IPS DF 19.7 (cell line): ENCODE measurements around the gene ATXN7L3.
"Not testable (repeated sequence)": the region's sequence is repeated elsewhere in the genome, so short reads cannot be mapped to it uniquely, and the experiment has no call there.

ENCODE experiments used
- DNase-seq: peaks from one replicate; pipeline ENCODE4 v3.0.0-alpha.2; 2013; ENCODE audit warnings: low read depth, low spot score

ATXN7L3 gene, protein sequence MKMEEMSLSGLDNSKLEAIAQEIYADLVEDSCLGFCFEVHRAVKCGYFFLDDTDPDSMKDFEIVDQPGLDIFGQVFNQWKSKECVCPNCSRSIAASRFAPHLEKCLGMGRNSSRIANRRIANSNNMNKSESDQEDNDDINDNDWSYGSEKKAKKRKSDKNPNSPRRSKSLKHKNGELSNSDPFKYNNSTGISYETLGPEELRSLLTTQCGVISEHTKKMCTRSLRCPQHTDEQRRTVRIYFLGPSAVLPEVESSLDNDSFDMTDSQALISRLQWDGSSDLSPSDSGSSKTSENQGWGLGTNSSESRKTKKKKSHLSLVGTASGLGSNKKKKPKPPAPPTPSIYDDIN

DNA sequence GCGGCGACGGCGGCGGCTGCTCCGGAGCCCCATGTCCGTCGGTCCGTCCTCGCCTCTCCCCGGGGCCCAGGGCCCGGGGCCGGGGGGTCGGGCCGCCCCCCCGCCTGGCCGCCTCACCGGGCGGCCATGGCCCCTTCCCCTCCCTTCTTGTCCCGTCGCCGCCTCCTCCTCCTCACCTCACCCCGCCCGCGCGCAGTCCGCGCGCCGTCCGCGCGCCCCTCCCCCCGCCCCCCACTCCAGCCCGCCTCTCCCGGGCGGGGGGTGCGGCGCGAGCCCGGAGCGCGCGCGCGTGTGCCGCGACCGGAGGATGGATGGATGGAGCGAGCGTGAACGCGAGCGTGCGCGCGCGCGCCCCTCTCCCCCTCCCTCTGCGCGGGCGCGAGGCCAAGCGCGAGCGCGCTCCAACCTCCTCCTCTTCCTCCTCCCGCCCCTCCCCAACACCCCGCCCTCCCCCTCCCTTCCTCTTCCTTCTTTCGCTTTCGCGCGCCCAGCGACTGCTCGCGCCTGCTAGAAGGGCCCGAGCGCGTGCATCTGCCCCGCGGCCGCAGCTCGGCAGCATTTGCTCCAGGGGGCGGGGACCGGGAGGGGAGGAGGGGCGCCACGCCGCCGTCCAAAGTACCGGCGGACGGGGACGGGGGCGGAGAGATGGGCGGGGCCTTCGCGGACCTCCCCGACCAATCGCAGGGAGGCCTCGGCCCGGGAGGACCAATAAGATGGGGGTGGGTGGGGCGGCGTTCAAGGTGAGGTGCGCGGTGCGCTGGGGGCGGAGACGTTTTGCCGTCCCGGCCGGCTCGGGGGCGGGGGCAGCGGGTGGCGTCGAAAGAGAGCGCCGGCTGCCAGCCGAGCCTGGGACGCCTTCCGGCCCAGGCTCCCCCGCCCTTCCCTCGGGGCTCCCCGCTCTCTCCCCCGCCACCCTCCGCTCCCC is at the start of gene ATXN7L3:
ATXN7L3 (minus strand) TSS at position 332 of the 925 bp plus-strand sequence. CDS start 1,814 bp downstream, outside the sequence.
- DNase-seq, result no peak

DNA sequence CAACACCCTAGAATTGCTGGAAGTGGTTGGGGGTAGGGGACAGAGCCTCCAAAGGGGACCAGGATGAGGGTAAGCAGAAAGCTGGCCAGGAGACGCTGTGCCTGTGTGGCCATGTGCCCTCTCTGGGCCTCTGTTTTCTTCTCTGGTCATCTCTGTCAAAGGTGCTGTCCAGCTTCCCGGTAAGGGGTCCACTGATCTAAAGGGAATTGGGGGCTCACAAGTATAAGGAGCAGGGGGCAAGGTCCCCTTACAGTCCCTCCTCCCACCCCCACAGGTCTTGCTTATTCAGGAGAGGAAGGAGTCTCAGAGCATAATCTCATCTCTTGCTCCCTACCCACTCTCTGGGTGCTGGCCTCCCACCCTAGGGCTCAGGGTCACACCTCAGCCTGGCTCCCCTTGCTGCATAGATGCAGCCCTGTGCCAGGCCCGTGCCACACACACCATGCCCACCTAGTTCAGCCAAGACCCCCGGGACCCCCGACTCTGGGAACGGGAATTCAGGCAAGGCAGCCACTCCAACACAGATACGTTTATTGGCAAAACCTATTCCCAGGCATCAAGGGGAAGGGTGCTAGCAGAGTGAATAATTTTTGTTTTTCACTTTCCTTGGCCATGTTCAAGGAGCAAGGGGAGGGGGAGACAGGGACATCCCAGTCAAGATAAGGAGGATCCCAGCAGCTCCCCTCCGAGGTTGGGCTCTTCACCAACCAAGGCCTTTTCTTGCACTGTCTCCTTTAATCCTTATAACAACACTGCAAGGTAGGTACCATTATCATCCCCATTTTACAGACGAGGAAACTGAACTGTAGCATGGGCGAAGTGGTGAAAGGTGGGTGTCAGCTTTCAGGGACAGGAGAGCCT is 48.4 kb upstream of the ATXN7L3 start:
- no peak for DNase-seq

DNA sequence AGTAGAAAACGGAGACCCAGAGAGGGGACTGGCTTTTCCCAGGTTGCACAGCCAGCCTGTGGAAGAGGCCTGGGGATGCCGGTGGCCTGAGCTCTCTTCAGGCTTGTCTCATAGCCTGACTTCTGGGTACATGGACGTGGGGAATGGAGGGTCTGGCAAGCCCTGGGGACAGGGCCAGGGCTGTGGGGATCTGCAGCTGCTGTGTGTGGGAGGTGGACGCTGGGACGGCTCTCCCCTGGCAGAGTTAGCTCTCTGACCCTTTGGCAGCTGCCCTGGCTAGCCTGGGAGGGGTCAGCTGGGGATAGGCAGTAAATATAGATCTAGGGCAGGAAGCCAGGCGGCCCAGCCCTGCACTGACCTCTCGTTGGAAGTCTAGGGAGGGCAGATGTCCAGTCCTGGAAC is 47.8 kb upstream of the ATXN7L3 start:
- DNase-seq, result no peak

DNA sequence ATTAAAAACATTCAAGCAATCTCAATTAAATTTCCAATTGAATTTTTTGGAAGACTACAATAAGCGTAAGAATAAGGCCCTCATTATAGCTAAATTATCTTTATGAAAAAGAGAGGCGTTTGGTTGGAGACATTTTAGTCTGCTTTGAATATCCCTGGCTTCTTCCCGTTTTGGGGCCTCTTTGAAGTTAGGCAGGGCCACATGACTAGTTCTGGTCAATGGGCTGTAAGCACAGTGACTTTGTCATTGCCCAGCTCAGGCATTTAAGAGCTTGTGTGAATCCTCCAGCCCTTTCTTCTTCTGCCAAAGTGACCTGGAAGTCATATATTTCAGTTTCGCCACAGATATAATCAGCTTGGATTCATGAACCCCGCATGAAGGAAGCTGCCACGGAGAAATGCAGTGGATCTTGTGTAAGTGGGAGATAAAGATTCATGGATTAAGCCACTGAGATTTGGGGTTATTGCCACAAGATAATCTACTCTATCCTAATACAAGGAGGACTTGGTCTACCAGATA is 41.5 kb upstream of the ATXN7L3 start:
- no peak for DNase-seq

DNA sequence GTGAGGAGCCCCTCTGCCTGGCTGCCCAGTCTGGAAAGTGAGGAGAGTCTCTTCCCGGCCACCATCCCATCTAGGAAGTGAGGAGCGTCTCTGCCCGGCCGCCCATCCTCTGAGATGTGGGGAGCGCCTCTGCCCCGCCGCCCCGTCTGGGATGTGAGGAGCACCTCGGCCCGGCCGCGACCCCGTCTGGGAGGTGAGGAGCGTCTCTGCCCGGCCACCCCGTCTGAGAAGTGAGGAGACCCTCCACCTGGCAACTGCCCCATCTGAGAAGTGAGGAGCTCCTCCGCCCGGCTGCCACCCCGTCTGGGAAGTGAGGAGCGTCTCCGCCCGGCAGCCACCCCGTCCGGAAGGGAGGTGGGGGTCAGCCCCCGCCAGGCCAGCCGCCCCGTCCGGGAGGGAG is 38.2 kb upstream of the ATXN7L3 start:
- not testable (repeated sequence) for DNase-seq

DNA sequence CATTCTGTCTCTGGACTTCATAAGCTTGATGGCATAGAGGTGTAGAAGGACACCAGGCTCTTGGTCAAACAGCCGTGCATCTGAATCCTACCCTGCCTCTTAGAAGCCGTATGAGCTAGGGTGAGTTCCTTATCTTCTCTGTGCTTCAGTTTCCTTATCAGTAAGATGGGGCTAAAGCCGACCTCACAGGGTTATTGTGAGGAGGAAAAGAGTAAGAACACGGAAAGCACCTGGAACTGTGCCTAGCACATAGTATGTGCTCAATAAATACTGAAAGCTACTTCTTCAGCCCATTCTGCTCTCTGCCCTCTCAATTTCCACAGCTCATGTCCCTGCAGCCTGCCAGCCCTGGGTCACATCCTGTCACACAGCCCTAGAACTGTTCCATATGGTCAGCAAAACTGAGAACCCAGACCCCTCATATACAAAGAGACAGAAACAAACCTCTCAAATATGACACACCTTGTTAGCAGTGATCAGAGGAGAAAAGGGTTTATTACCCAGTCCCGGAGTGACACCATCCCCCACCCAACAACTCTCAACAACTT is 36.8 kb upstream of the ATXN7L3 start:
- DNase-seq, result no peak

DNA sequence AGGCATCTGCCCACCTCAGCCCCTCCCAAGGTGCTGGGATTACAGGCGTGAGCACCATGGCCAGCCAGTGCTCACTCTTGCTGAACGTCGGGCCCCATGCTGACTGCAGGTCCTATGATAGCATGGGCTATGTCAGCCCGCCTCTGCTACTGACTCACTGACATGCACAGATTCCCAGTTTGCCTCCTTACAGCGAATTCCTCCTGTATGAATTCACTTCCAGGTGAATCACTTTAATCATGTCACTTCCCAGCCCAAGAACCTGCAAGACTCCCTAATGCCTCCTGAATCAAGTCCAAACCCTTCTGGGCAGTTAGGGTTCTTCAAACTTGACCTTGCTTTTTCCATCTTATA is 35.9 kb upstream of the ATXN7L3 start:
- DNase-seq, result no peak

DNA sequence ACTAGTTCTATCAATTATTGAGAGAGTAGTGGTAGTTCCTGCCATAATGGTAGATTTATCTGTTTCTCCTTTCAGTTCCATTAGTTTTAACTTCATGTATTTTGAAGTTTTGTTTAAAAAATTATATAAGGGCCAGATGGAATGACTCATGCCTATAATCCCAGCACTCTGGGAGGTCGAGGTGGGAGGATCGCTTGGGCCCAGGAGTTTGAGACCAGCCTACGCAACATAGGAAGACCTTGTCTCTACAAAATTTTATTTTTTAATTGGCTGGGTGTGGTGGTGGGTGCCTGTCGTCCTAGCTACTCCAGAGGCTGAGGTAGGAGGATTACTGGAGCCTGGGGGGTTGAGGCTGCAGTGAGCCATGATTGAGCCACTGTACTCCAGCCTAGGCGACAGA is 33.9 kb upstream of the ATXN7L3 start:
- no peak for DNase-seq

DNA sequence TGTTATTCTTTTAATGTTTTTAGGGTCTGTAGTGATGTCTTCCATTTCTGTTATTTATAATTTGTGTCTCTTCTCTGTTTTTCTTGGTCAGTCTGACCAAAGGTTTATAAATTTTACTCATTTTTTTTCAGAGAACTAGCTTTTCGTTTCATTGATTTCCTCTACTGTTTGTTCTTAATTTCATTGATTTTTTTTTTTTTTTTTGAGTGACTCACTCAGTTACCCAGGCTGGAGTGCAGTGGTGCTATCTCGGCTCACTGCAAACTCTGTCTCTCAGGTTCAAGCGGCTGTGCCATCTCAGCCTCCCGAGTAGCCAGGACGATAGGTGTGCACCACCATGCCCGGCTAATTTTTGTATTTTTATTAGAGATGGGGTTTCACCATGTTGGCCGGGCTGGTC is 32.4 kb upstream of the ATXN7L3 start:
- DNase-seq, result no peak

DNA sequence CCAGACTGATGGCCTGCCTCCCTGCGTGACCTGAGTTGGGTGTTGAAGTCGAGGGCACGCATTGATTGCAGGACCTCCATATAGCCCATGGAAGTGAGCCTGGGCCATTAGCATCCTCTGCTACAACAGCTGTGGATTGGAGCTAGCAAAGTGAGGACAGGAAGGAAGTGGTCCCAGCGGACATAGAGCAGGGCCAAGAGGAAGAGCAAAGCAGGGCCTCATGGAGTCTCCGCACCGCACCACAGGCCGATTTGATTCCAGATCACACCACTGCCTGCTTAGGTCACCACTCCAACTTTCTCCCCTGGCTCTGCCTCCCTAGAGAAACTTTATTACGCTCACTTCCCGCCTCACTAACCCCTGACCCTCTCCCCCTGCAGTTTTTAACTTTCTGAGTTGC is 30.5 kb upstream of the ATXN7L3 start:
- no peak for DNase-seq

DNA sequence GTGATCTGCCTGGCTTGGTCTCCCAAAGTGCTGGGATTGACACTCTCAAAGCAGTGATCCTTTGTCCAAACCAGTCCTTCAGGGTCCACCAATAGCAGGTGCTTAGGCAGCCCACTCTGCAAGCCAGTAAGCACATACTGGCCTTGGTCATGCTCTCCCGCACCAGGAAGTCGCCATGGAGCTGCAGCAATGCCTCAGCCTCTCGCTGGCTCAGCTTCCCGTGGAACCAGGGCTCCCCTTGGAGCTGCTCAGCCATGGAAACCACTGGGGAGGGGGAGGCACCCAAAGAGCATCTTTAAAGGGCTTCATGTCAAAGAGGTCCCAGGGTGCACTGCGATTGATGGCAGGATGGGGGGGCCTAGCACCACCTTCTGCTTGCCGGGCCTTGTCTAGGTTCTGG is 29.4 kb upstream of the ATXN7L3 start:
- DNase-seq, result no peak

DNA sequence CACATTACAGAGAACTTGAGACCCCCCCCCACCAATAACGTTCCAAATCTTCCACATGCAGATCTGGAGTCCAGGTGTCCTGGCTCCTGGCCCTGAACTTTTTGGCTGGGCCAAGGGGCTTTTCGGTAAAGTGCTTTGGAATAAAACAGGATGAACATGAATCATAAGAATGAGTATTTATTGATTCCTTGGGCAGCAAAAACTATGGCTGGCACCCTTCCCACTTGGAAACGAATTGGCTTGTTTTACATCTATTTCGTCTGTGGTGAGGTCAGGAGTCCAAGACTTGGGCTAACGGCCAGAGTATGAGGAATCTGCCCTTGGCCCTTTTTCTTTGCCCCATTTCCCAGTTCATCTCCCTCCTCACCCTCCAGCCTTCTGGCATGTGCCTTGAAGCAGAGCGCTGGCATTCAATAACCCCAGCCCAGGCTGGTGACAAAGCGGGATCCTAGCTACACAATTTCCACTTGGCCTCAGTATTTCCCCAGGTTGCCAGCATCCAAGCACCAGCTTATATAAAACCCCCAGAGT is 23.9 kb upstream of the ATXN7L3 start:
- no peak for DNase-seq

DNA sequence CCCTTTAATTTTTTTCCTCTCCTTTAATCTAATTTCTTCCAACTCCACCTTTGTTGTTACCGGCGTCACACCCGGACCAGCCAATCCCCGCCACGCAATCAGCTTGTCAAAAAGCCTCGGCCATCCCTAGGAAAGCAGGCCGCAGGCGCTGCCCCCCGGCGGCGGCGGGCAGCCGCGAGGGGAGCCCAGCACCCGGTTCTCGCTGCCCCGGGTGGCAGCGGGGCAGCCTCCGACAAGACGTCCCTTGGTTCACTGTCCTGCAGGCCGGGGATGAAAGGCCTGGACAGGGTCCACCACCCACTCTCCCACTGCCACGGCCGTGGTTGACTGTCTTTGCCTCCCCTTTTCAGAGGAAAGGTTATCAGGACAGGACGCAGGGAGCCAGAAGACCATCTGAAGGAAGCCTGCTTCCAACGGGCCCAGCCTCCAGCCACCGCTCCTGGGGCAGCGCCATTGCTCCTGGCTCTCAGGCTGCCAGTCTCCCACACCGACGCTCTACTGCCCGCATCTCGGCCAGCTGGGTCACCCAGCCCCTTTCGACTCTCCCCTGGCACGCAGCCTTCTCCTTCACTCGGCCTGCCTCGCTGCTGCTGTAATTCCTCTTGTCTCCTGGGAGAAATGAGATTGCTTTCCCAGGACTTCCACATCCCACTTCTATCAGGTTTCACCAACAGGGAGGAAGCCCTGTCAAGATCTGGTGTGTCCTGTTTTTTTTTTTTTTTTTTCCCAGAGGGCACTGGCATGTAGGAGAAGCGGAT is 22.6 kb upstream of the ATXN7L3 start:
- no peak for DNase-seq

DNA sequence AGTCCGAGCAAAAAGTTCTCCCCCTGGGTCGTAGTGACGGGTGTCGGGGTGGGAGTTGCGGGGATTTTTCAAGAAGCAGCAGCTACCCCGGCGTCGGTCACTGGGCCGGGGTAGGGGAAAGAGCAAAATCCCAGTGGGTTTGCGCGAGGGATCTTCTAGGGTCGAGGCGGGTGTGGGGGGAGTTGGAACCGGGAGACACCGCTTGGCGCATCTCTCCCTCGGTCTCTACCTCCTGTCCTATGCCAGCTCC is 22.1 kb upstream of the ATXN7L3 start:
- DNase-seq, result no peak

DNA sequence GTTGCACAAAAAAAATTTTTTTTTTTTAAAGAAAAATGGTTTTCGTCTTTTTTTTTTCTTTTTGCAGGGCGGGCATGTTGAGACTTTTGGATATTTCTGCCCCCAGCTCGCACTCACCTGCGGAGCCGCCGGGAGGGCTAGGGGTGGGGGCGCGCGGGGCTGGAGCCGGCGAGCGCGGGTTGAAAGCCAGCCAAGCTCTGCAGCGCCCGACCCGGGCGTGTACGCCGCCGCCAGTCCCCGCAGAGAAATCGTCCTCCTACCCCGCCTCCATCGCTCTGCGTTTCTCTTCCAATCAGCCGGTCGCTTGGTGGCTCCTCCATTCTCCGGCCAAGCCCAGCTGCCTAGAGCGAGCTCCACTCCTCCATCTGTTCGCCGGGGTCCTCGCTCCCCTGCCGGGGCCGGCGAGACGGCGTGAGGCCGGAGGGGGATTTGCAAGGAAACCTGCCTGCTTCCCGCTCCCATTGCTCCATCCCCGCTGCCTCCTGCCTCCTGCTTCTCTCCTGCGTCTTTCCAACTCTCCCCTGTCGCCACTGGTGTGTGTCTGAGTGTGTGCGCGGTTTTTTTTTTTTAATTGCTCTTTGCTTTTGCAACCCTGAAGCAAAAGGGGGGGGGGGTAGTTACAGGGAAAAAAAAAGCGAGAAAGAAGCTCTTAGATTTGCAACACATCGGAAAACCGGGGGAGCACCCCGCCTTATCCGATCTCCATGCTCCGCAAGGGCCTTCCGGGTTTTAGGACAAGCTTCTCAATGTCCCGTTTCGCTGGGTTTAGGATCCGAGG is 21.6 kb upstream of the ATXN7L3 start:
- no peak for DNase-seq

DNA sequence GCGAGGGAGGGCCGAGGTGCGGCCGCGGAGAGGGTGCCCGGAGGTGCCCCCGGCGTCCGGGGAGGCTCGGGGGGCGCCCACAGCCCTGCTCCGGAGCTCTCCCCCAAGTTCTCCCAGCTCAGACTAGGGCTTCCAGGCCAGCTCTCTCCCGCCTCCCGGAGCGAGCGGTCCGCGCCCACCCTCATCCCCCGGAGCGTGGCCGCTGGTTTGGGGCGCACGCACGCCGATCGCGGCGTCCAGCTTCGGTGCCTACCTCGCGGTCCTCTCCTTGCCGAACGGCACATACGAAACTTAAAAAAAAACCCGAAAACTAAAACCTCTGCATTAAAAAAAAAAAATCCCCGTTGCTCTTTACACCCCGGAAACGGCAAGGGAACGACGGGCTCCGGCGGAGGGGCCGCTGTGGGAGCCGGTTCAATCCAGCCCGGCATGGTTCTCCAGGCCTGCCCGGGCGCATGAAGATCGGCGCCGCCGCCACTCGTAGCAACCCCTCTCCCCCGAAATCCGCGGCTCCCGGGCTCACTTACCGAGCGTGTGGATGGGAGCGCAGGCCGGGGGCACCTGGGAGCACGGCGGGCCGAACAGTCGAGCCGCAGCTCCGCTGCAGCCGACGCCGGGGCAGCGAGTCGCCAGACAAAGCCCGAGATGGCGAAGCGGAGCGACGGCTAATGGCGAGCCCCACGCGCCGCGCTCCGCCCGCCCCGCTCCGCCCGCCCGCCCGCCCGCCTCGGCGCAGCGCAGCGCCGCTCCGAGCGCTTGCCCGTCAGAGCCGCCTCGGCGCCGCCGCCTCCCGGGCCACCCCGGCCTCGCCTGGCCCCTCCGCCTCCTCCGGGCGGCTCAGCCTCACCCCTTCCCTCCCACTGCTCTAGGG is 20.8 kb upstream of the ATXN7L3 start:
- no peak for DNase-seq

DNA sequence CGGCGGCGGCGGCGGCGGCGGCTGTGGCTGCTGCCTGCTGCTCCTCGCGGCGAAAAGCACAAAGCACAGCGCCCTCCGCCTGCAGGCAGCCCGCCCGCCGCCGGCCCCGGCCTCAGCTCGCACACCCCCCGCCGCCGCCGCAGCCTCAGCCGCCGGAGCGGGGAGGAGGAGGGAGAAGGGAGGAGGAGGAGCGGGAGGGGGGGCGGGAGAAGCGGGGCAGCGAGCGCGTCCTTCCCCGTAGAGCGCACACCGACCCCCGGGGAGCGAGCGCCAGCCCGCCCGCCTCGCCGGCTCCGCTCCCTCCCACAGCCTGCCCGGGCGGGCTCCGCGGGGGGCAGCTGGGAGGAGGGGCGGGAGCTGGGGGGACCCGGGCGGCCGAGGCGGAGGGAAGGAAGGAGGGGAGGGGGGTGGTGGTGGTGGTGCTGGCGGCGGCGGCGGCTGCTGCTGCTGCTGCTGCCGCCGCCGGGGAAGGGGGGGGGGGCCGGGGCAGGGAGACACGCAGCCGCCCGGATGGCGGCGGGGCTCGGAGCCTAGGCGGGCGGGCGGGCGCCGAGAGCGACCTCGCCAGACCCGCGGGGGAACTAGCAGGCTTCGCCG is 20.0 kb upstream of the ATXN7L3 start, which contains the start of gene UBTF:
UBTF (minus strand) TSS at position 60 of the 597 bp plus-strand sequence. CDS start 1,446 bp downstream, outside the sequence.
- no peak for DNase-seq

DNA sequence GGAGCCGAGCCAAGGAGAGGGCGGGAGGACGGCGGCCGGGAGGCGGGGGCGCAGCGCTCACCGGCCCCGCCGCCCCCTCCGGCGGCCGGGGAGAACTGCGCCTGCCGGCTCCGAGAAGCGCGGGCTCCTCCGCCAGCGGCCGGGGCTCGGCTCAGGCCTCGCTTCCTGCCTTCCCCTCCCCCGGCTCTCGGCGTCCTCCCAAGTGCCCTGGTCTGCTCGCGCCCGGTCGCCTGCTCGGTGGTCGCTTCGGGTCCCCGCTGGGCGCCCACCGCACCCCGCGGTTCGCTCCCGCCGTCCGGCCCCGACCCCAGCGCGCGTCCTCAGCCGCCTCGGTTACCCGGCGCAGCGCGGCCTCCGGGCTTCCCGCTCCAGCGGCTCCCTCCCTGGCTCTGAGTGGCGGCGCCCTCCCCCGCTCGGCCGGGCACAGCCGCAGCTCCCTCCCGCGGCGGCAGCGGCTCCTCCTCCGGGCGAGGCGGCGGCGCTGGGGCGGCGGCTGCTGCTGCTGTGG is 19.5 kb upstream of the ATXN7L3 start:
- DNase-seq, result no peak
